Measurements from ENCODE around the gene PREX1. TPM values are rescaled to one million over a fixed set of nuclear protein-coding genes. Genes with fewer than 3 reads are reported as not detected.

PREX1 gene
- total RNA-seq, 1 experiment from 2014 or later: 9.5 TPM

- ChIA-PET POLR2A (no interaction called here), CTCF (interaction anchor here (0.7 kb wide), 1 partner anchor 13 kb away, joined by 4 read pairs; no protein-coding TSS in a partner anchor)
- Mint-ChIP-seq H3K9me3 (ENCODE audit: unreplicated experiment) (no peaks in the 10 kb centered on the region), H3K27ac (ENCODE audit: unreplicated experiment) (no peak overlapping the region), H3K36me3 (ENCODE audit: insufficient read depth, unreplicated experiment) (no peaks in the 10 kb centered on the region), H3K4me3 (ENCODE audit: unreplicated experiment) (no peak overlapping the region), H3K4me1 (ENCODE audit: low read depth, unreplicated experiment) (peaks cover 8% of the 10 kb centered on the region), H3K27me3 (ENCODE audit: insufficient read depth, unreplicated experiment) (no peaks in the 10 kb centered on the region)
- intact Hi-C loops (cut with micrococcal nuclease; ENCODE audit: unreplicated experiment): no loop called here
- TF ChIP-seq CTCF (IDR thresholded peaks at IDR 0.05; ENCODE audit: insufficient read depth in 1 of 2, low read depth in 1 of 2, low read length in 1 of 2, severe bottlenecking in 1 of 2, unreplicated experiment in 1 of 2): no peak
- BruUV-seq (replicated peaks): no TSS peak
- H3K4me1 ChIP-seq: peaks cover 9% of the 10 kb centered on the region; the same call in 1 of the 2 replicates
- no peaks in the 10 kb centered on the region for H3K9me3 ChIP-seq
- no peak for DNase-seq
- no peaks in the 10 kb centered on the region for H3K27me3 ChIP-seq (replicated peaks; ENCODE audit: control insufficient read depth, insufficient read depth, low read length)
- no peaks in the 10 kb centered on the region for H3K36me3 ChIP-seq (ENCODE audit: control insufficient read depth, insufficient read depth, low read length)
- H3K4me3 ChIP-seq (ENCODE audit: low read depth, low read length): no peak overlapping the region
Observed at GRCh38 chr20:48644286-48644828, 183.4 kb downstream of the PREX1 start.

GRCh38 chr20:48642105-48642880 lies 185.5 kb downstream of the PREX1 start:
- H3K9me3 ChIP-seq: no peaks in the 10 kb centered on the region
- intact Hi-C loops (cut with micrococcal nuclease; ENCODE audit: unreplicated experiment): no loop called here
- no TSS peak for BruUV-seq (replicated peaks)
- H3K4me3 ChIP-seq (ENCODE audit: low read depth, low read length): no peak overlapping the region
- H3K27me3 ChIP-seq (replicated peaks; ENCODE audit: control insufficient read depth, insufficient read depth, low read length): no peaks in the 10 kb centered on the region
- Mint-ChIP-seq H3K4me1 (ENCODE audit: low read depth, unreplicated experiment) (no peaks in the 10 kb centered on the region), H3K36me3 (ENCODE audit: insufficient read depth, unreplicated experiment) (no peaks in the 10 kb centered on the region), H3K27me3 (ENCODE audit: insufficient read depth, unreplicated experiment) (no peaks in the 10 kb centered on the region), H3K27ac (ENCODE audit: unreplicated experiment) (no peak overlapping the region), H3K4me3 (ENCODE audit: unreplicated experiment) (no peak overlapping the region), H3K9me3 (ENCODE audit: unreplicated experiment) (no peaks in the 10 kb centered on the region)
- ChIA-PET CTCF (interaction anchor here (1.0 to 1.8 kb wide), 2 partner anchors 15 to 22 kb away, joined by 3 to 8 read pairs; no protein-coding TSS in a partner anchor), POLR2A (no interaction called here)
- H3K4me1 ChIP-seq: no peaks in the 10 kb centered on the region
- no peak for DNase-seq
- TF ChIP-seq CTCF (IDR thresholded peaks at IDR 0.05; ENCODE audit: insufficient read depth in 1 of 2, low read depth in 1 of 2, low read length in 1 of 2, severe bottlenecking in 1 of 2, unreplicated experiment in 1 of 2): no peak
- H3K36me3 ChIP-seq (ENCODE audit: control insufficient read depth, insufficient read depth, low read length): no peaks in the 10 kb centered on the region

DNA sequence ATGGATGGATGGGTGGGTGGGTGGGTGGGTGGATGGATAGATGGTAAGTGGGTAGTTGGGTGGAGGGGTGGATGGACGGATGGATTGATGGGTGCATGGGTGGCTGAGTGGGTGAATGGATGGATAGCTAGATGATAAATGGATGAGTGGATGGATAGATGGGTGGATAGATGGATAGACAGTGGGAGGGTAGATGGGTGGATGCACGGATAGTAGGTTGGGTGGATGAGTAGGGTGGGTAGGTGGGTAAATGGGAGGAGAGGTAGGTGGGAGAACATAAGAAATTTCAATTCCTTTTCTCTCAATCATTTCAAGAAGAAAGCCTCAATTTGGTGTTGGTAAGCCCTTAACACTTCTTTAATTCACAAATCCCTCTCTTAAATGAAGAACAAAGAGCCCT lies 186.9 kb downstream of the PREX1 start:
- Mint-ChIP-seq H3K4me1 (ENCODE audit: low read depth, unreplicated experiment) (no peaks in the 10 kb centered on the region), H3K9me3 (ENCODE audit: unreplicated experiment) (no peaks in the 10 kb centered on the region), H3K27me3 (ENCODE audit: insufficient read depth, unreplicated experiment) (no peaks in the 10 kb centered on the region), H3K36me3 (ENCODE audit: insufficient read depth, unreplicated experiment) (no peaks in the 10 kb centered on the region), H3K4me3 (ENCODE audit: unreplicated experiment) (no peak overlapping the region), H3K27ac (ENCODE audit: unreplicated experiment) (no peak overlapping the region)
- ChIA-PET CTCF (interaction anchor here (1.6 kb wide), 1 partner anchor 17 kb away, joined by 6 read pairs; no protein-coding TSS in a partner anchor), POLR2A (no interaction called here)
- no peaks in the 10 kb centered on the region for H3K36me3 ChIP-seq (ENCODE audit: control insufficient read depth, insufficient read depth, low read length)
- H3K4me3 ChIP-seq (ENCODE audit: low read depth, low read length): no peak overlapping the region
- no peak for TF ChIP-seq CTCF (IDR thresholded peaks at IDR 0.05; ENCODE audit: insufficient read depth in 1 of 2, low read depth in 1 of 2, low read length in 1 of 2, severe bottlenecking in 1 of 2, unreplicated experiment in 1 of 2)
- no peaks in the 10 kb centered on the region for H3K9me3 ChIP-seq
- intact Hi-C loops (cut with micrococcal nuclease; ENCODE audit: unreplicated experiment): no loop called here
- BruUV-seq (replicated peaks): no TSS peak
- no peak for DNase-seq
- no peaks in the 10 kb centered on the region for H3K27me3 ChIP-seq (replicated peaks; ENCODE audit: control insufficient read depth, insufficient read depth, low read length)
- no peaks in the 10 kb centered on the region for H3K4me1 ChIP-seq

Measured in Caco-2 (cell line).